Measurements from ENCODE around the gene FAM131A. TPM values are rescaled to one million over a fixed set of nuclear protein-coding genes. Genes with fewer than 3 reads are reported as not detected.

The FAM131A gene
- total RNA-seq, 4 donors from 2014 or later: 13.2 to 42.6 (median 36.8) TPM

- Histone ChIP-seq H3K9me3 (no peaks in the 10 kb centered on the region), H3K4me3 (no peak overlapping the region), H3K36me3 (no peaks in the 10 kb centered on the region), H3K27me3 (peaks cover 0 to 4% of the 10 kb centered on the region in 2 donors), H3K4me1 (no peaks in the 10 kb centered on the region), H3K27ac (no peak overlapping the region)
- intact Hi-C loops (cut with DNase I; ENCODE audit: low total_unique reads): no loop called here
- no peak for DNase-seq
- no peak for TF ChIP-seq POLR2A (IDR thresholded peaks at IDR 0.05)
- TF ChIP-seq CTCF (IDR thresholded peaks at IDR 0.05): no peak
These were observed 45.5 kb upstream of the FAM131A start for GRCh38 chr3:184291738-184292445.

GRCh38 chr3:184295771-184296170 lies 41.6 kb upstream of the FAM131A start:
- TF ChIP-seq CTCF (IDR thresholded peaks at IDR 0.05): no peak
- no peak for TF ChIP-seq POLR2A (IDR thresholded peaks at IDR 0.05)
- no peak overlapping the region for H3K27ac ChIP-seq
- intact Hi-C loops (cut with DNase I; ENCODE audit: low total_unique reads): no loop called here
- no peaks in the 10 kb centered on the region for H3K9me3 ChIP-seq
- DNase-seq: no peak
- H3K27me3 ChIP-seq: no peaks in the 10 kb centered on the region
- H3K4me1 ChIP-seq: peaks cover 0 to 5% of the 10 kb centered on the region in 2 donors
- no peak overlapping the region for H3K4me3 ChIP-seq
- H3K36me3 ChIP-seq: no peaks in the 10 kb centered on the region

GRCh38 chr3:184296616-184297015 lies 40.8 kb upstream of the FAM131A start:
- intact Hi-C loops (cut with DNase I; ENCODE audit: low total_unique reads): no loop called here
- H3K27ac ChIP-seq: no peak overlapping the region
- no peak for DNase-seq

GRCh38 chr3:184298759-184299487 lies 38.5 kb upstream of the FAM131A start, which contains the start of gene PSMD2:
Gene PSMD2 (plus strand): TSS chr3:184299241. CDS start chr3:184299267, 26 bp downstream.
- Histone ChIP-seq H3K36me3 (no peaks in the 10 kb centered on the region), H3K27ac (peak within 1 kb of the TSS; percentile 83 to 90), H3K9me3 (no peaks in the 10 kb centered on the region), H3K4me3 (peak within 1 kb of the TSS; percentile 82 to 94), H3K27me3 (no peaks in the 10 kb centered on the region), H3K4me1 (peaks cover 0 to 5% of the 10 kb centered on the region in 2 donors)
- TF ChIP-seq CTCF (IDR thresholded peaks at IDR 0.05): peak in 1 of 4 experiments; percentile 12
- TF ChIP-seq POLR2A (IDR thresholded peaks at IDR 0.05): peak; percentile 51 to 84
- peak; percentile 98 for DNase-seq
- intact Hi-C loops (cut with DNase I; ENCODE audit: low total_unique reads): no loop called here

More at GRCh38 chr3:184296616-184297015, 40.8 kb upstream of the FAM131A start:
- H3K4me3 ChIP-seq: no peak overlapping the region
- H3K4me1 ChIP-seq: peaks cover 0 to 5% of the 10 kb centered on the region in 2 donors
- H3K9me3 ChIP-seq: no peaks in the 10 kb centered on the region
- TF ChIP-seq CTCF (IDR thresholded peaks at IDR 0.05): no peak
- no peak for TF ChIP-seq POLR2A (IDR thresholded peaks at IDR 0.05)
- H3K36me3 ChIP-seq: no peaks in the 10 kb centered on the region
- H3K27me3 ChIP-seq: no peaks in the 10 kb centered on the region
